SH-SY5Y (cell line): Measurements from ENCODE around the gene FFAR3.

Experiments used
- GATA2 ChIP-seq: IDR thresholded peaks from 2 replicates; pipeline ENCODE4 v1.6.1; 2011; ENCODE audit warnings: mild to moderate bottlenecking, low read depth, low read length
- GATA3 ChIP-seq: IDR thresholded peaks from 2 replicates; pipeline ENCODE4 v1.6.1; 2011; ENCODE audit warnings: low read depth, mild to moderate bottlenecking, low read length, moderate library complexity

DNA sequence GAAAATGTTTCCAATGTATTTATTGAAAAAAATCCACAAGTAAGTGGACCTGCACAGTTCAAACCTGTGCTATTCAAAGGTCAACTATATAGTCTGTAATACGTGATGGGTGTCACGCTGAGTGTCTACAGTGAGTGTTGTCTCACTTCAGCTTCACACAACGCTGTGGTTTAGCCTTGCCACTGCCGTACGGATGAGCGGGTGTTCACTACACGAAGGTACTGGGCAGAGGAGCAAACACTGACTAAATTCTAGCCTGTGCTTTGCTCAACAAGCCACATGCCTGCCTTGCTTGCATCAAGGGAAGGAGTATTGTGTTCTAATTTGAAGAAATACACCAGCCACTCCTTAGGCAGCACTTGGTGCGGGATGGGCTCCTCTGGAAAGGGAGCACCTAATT lies 3.4 kb upstream of the FFAR3 start:
- TF ChIP-seq GATA2 (no peak), GATA3 (no peak)
